ENCODE results near the gene MDFIC.

DNA sequence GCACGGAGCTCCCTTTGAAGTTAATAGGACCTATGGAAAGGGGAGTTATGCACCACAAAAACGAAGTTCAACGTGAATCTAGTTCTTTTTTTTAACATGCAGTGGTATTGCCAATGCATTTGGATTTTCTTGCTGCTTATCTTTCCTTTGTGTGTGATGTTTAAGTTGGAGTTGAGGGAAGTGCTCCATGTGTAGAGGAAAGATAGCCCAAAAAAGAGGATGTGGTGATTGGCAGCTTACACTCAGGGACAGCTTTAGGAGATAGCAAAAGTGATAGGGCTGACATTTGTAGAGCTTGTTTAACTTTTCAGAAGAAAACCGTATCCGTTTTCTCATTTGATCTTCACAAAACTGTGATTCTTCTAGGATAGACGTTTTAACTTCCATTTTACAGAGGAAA, 101.3 kb downstream of the MDFIC start:
- TF ChIP-seq, protein P1, sequence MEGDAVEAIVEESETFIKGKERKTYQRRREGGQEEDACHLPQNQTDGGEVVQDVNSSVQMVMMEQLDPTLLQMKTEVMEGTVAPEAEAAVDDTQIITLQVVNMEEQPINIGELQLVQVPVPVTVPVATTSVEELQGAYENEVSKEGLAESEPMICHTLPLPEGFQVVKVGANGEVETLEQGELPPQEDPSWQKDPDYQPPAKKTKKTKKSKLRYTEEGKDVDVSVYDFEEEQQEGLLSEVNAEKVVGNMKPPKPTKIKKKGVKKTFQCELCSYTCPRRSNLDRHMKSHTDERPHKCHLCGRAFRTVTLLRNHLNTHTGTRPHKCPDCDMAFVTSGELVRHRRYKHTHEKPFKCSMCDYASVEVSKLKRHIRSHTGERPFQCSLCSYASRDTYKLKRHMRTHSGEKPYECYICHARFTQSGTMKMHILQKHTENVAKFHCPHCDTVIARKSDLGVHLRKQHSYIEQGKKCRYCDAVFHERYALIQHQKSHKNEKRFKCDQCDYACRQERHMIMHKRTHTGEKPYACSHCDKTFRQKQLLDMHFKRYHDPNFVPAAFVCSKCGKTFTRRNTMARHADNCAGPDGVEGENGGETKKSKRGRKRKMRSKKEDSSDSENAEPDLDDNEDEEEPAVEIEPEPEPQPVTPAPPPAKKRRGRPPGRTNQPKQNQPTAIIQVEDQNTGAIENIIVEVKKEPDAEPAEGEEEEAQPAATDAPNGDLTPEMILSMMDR (IDR thresholded peaks at IDR 0.05 in 8 of 11, conservative IDR thresholded peaks at IDR 0.05 in 3 of 11), result no peak
- TF ChIP-seq POLR2A (IDR thresholded peaks at IDR 0.05), result no peak
